Dermis blood vessel endothelial cell (primary cell): ENCODE measurements around the gene CENPX. TPM values are rescaled to one million over a fixed set of nuclear protein-coding genes. Genes with fewer than 3 reads are reported as not detected.

Source experiments
- DNase-seq: peaks from one replicate; pipeline ENCODE4 v3.0.0; 2010
- total RNA-seq: library from RNA; depleted of rRNA; stranded (reverse); fragments of >200 nt; gene quantifications from 2 replicates; pipeline ENCODE4 v1.2.3, GENCODE V29; 2014

Gene CENPX
- 27.0 and 33.0 TPM in 2 replicates for total RNA-seq

- DNase-seq = no peak
These were observed at the start of gene CENPX for GRCh38 chr17:82022310-82022980. TSS of gene CENPX (minus strand) at chr17:82022878. CDS start at chr17:82022861, 17 bp downstream.

- no peak for DNase-seq
These were observed 47.9 kb upstream of the CENPX start for GRCh38 chr17:82070611-82071010.

- peak; percentile 67 for DNase-seq
These were observed 43.1 kb upstream of the CENPX start, which contains the start of gene DUS1L for GRCh38 chr17:82065638-82066303. TSS of gene DUS1L (minus strand) at chr17:82065804. CDS start at chr17:82065059, 745 bp downstream.

DNA sequence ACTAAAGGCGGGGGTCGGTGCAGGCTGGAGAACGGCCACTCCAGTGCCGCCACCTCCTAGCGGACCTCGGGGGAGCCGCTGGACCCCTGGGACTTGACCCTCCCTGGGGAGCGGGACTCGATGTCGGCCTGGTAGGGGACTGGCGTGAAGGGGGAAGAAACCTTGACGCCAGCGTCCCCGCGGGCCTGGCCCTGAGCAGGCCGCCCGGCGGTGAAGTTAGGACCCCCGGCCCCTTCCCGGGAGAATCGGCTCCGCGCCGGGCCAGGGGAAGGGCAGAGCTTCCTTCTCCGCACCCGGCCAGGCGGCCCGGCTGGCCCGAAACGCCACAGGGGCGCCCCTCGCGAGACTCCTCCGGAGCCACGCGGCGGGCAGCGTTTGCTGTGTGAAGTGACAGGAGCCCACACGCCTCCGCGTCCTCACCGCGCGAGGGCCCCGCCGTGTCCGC is 42.5 kb upstream of the CENPX start:
- DNase-seq = peak; percentile 61

DNA sequence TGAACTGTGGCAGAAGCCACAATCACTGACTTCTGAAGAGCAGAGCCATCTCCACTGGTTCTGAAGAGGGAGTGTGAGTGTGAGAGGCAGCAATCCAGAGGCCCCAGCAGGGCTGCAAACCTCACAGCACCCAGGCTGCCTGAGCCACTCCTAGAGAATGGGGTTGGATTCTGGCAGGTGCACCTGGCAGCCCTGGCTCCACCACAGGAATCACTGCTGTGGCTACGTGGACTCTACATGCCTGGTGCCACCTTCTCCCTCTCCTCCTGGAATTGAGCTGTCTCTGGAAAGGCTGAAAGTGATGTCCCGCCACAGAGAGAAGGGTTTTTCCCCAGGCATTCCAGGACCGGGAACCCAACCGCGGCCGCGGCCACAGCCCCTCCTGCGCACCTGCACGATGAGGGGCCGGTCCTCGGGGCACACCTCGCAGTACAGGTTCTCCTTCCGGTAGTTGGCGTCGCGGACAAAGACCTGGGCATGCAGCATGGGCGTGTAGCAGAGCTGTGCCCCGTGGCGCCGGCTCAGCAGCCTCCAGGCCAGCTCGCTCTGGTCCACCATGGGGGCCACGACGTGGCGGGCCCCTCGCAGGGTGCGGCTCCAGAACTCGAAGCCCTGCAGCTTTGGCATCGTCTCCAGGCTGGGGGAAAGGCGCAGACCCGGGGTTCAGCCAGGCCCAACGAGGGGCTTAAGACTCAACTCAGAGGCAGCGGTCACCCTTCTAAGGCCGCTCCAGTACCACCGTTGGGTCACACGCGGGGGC is 41.9 kb upstream of the CENPX start:
- DNase-seq = no peak

DNA sequence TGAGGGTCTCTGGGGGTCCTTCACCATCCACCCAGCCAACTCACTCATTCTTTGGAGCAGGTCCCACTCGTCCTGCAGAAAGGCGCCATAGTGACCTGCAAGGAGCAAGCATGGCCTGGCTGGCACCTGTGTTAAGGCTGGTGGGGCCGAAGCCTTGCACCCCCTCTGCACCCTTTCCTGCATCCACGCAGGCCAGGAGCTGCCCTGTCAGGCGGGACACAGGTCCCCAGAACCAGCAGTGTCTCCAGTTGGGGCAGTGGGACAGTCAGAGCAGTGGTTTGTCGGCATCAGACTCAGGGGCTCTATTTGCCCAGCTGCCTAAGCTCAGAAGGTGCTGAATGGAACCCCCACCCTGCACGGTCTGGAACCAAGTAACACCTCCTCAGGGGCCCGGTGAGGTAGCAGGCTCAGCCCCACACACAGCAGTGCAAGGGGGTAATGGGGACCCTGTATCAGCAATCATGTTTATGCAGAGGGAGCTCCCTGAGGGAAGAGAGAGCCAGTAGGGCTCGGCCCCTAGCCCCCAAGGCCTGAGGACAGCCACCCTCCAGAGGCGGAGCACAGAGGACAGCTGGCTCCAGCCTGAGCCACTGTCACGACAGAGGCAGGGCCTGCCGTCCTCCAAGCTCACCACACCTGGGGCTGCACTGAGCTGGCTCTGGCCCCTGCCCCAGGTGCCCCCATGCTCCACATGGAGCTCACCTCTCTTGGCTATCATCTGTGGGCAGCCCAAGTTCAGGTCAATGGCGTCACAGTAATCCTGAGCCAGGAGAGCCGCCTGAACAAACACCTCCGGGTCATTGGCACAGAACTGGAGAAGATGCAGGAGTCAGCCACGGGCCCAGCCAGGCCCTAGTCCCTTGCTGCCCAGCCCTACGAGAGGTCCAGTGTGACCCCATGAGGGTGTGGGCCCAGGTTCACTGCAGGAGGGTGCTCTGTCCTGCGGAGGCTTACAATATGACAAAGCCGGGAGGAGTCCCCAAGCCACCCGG is 41.0 kb upstream of the CENPX start:
- DNase-seq = no peak

DNA sequence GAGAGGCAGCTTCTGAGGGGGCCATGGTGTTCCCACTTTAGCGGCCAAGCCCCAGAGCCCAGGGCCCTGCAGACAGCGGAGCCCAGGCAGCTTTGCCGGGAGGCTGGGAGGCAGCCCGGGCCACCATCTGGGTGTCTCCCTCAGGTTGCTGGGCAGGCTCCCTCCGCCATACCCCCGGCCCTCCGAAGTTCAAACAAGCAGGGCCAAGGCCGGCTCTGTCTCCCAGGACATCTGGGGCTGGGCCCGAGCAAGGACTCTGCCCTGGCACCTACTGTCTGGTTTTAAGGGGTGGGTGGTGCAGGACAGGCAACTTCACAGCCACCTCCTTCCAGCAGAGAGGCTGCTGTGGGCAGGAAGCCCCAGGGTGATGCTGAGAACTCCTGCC is 40.3 kb upstream of the CENPX start:
- no peak for DNase-seq

- no peak for DNase-seq
These were observed 39.7 kb upstream of the CENPX start for GRCh38 chr17:82062076-82062983.

DNA sequence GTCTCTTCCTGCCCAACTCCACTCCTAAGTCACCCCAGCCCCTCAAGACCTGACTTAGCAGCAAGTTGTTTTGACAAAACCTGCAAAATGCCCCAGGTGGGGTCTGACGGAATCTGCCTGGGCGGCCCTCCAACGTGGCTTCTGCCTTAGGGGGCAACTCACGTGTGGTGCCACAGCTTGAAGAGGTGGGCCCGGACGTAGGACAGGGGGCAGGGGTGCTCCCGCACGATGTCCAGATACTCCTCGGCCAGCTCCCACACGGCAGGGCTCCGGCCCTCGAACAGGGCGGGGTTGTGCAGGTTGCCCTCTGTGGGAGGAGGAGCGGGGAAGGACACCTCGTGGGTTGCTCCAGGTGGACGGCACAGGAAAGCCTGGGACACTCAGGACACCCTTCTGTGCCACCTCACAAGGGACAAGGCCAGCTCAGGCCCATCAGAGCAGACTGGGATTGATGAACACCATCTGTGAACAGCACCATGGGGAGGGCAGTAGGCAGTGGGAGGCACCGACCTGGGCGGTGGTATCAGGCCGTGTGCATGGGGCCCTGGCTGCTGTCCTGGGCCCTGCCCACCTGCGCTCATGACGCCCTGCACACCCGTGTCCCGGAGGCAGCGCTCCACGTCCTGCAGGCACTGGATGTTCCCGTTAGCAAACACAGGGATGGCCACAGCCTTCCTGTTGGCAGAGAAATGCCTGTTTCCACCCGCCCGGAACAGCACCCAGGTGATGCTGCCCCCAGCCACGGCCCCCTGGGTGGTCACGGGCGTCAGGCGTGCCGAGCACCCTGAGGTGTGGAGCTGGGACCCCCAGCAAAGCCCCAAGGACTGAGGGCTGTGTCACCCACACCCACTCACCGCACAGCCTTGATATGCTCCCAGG is 38.6 kb upstream of the CENPX start:
- no peak for DNase-seq

- DNase-seq = no peak
These were observed 37.9 kb upstream of the CENPX start for GRCh38 chr17:82060614-82061013.

DNA sequence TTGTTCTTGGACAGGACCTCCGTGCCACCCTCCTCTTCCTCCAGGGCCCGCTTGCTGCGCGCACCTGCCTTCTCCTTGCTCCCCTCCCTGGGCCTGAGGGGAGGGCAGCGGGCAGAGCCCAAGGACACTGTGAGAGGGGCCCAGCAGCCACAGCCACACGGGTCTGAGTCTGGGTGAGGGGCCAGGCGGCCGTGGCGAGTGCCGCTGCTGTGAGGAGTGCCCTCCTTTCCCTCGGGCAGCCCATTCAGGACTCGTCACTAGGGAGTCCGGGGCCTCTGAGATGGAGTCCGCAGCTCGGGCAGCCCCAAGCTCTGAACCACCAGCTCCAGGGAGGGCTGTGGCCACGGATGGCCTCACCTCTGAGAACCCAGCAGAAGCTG is 37.3 kb upstream of the CENPX start:
- DNase-seq = no peak

GRCh38 chr17:82059272-82060000 is 36.8 kb upstream of the CENPX start:
- no peak for DNase-seq

- DNase-seq = no peak
These were observed 36.2 kb upstream of the CENPX start for GRCh38 chr17:82058855-82059249.

DNA sequence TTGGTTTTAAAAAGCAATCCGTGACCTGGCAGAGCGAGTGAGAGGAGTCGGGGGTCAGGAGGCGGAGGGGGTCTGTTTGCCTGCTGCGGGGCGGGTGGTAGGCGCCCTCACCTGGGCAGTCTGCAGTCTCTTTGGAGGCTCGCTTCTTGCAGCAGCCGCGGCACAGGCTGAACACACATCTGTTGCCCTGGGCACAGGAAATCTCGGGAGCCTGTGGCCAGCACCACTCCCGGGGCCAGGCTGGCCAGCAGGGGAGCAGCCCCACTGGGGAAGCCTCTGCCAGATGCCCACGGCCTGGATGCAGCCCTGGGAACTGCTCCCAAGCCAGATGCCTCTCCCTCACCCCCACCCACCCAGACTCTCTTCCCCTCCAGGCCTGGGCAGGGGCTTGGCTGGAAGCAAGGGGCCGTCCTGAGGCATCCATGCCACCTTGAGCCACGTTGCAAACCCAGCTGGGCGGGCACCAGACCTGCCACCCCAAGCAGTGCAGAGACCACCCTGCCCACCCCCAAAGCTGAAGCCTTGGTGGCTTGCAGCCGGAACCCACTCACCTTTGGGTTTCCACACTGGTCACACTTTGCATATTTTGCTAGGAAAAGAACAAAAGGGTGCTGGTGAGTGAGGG is 35.7 kb upstream of the CENPX start:
- DNase-seq = no peak

DNA sequence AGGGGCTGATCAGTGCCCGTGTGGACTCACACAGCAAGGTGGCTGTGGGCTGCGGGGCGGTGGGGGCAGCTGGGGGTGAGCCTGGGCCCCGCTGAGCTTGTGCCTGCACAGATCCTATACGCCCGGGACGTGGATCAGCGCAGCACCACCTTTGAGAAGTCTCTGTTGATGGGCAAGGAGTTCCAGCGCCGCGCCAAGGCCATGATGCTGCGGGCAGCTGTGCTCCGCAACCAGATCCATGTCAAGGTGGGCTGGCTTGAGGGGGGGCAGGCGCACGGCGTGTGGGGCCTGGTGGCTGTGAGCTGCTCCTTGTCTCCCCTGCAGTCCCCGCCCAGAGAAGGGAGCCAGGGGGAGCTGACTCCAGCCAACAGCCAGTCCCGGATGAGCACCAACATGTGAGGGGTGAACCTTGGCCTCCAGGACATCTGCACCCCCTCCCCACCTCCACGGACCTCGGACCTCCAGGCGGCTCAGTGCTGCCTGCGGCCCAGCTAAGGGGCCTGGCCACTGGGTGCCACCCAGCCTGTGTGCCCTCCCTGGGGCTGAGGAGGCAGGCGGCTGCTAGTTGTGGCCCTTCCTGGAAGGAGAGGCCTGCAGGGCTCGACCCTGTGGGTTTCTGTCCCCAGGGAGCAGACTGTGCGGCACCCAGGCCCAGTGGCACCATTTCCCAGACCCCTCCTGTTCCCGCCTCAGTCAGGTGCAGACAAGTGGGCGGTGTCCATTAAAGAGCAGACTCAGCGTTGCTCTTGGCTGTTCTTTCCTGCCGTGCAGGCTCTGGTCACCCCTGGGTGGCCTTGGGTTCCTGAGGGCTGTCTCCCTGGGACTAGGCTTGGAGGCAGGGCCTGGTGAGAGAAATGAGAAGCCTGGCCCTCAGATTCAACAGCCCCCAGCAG is 34.3 kb upstream of the CENPX start:
- no peak for DNase-seq

GRCh38 chr17:82055965-82056728 is 33.5 kb upstream of the CENPX start:
- DNase-seq = no peak
